ENCODE data around the gene OR2C3. TPM values are rescaled to one million over a fixed set of nuclear protein-coding genes. Genes with fewer than 3 reads are reported as not detected.
"Not testable (repeated sequence)": the region's sequence is repeated elsewhere in the genome, so short reads cannot be mapped to it uniquely, and the experiment has no call there.

Gene OR2C3
- polyA plus RNA-seq, 6 donors from 2014 or later, result not detected

GRCh38 chr1:247494767-247495166, 41.5 kb downstream of the OR2C3 start:
- no peak overlapping the region for H3K4me3 Mint-ChIP-seq
- no peaks in the 10 kb centered on the region for H3K36me3 Mint-ChIP-seq
- no peak overlapping the region for H3K27ac Mint-ChIP-seq
- peaks cover 10 to 22% (median 19%) of the 10 kb centered on the region in 3 donors for H3K27me3 Mint-ChIP-seq
- H3K9me3 Mint-ChIP-seq, result peaks cover 0 to 2% (median 0%) of the 10 kb centered on the region in 7 donors
- no peaks in the 10 kb centered on the region for H3K4me1 Mint-ChIP-seq
- no peak for ATAC-seq (ENCODE audit: low read depth in 2 of 2)
- DNase-seq, result no peak

- H3K9me3 Mint-ChIP-seq, result peaks cover 0 to 2% (median 0%) of the 10 kb centered on the region in 7 donors
- no peak overlapping the region for H3K4me3 Mint-ChIP-seq
- no peaks in the 10 kb centered on the region for H3K4me1 Mint-ChIP-seq
- H3K27me3 Mint-ChIP-seq, result peaks cover 10 to 28% (median 19%) of the 10 kb centered on the region in 3 donors
- H3K36me3 Mint-ChIP-seq, result no peaks in the 10 kb centered on the region
- ATAC-seq (ENCODE audit: low read depth in 2 of 2), result no peak
- no peak overlapping the region for H3K27ac Mint-ChIP-seq
- DNase-seq, result no peak
These were observed 43.1 kb downstream of the OR2C3 start for GRCh38 chr1:247493106-247493505.

GRCh38 chr1:247491328-247491727, 44.9 kb downstream of the OR2C3 start:
- DNase-seq, result no peak
- no peak for ATAC-seq (ENCODE audit: low read depth in 2 of 2)
- H3K4me3 Mint-ChIP-seq, result no peak overlapping the region
- peaks cover 0 to 2% (median 0%) of the 10 kb centered on the region in 7 donors for H3K9me3 Mint-ChIP-seq
- no peaks in the 10 kb centered on the region for H3K36me3 Mint-ChIP-seq
- peaks cover 15 to 28% (median 18%) of the 10 kb centered on the region in 3 donors for H3K27me3 Mint-ChIP-seq
- H3K27ac Mint-ChIP-seq, result no peak overlapping the region
- no peaks in the 10 kb centered on the region for H3K4me1 Mint-ChIP-seq

- DNase-seq (peak; percentile 34), ATAC-seq (ENCODE audit: low read depth in 2 of 2) (peak; percentile 72 to 77)
- no peak overlapping the region for H3K4me3 Mint-ChIP-seq
- H3K27me3 Mint-ChIP-seq, result peaks cover 6 to 18% (median 10%) of the 10 kb centered on the region in 3 donors
- H3K4me1 Mint-ChIP-seq, result no peaks in the 10 kb centered on the region
- peak overlapping the region in 1 of 6 donors; percentile 10 for H3K27ac Mint-ChIP-seq
- no peaks in the 10 kb centered on the region for H3K36me3 Mint-ChIP-seq
- H3K9me3 Mint-ChIP-seq, result no peaks in the 10 kb centered on the region
These were observed 49.2 kb downstream of the OR2C3 start for GRCh38 chr1:247487057-247487456.

- Mint-ChIP-seq H3K27me3 (peaks cover 0 to 5% (median 0%) of the 10 kb centered on the region in 3 donors), H3K36me3 (no peaks in the 10 kb centered on the region), H3K9me3 (no peaks in the 10 kb centered on the region), H3K4me3 (no peak overlapping the region), H3K4me1 (no peaks in the 10 kb centered on the region), H3K27ac (no peak overlapping the region)
- no peak for DNase-seq
- ATAC-seq (ENCODE audit: low read depth in 2 of 2), result no peak
These were observed 53.5 kb downstream of the OR2C3 start for GRCh38 chr1:247482747-247483146.

- peak; percentile 80 to 85 for ATAC-seq (ENCODE audit: low read depth in 2 of 2)
- H3K27me3 Mint-ChIP-seq, H3K36me3 Mint-ChIP-seq, H3K9me3 Mint-ChIP-seq: not testable (repeated sequence)
- Mint-ChIP-seq H3K27ac (peak overlapping the region; percentile 71 to 97 (median 90)), H3K4me3 (peak overlapping the region in 6 of 8 donors; percentile 13 to 86 (median 42)), H3K4me1 (peaks cover 14 to 18% (median 17%) of the 10 kb centered on the region in 3 donors)
- DNase-seq, result peak; percentile 51
These were observed 59.7 kb downstream of the OR2C3 start for GRCh38 chr1:247476328-247477058.

- H3K27ac Mint-ChIP-seq, result peak overlapping the region; percentile 29 to 97 (median 86)
- no peak for ATAC-seq (ENCODE audit: low read depth in 2 of 2)
- H3K9me3 Mint-ChIP-seq, result peaks cover 0 to 5% (median 1%) of the 10 kb centered on the region in 7 donors
- no peaks in the 10 kb centered on the region for H3K27me3 Mint-ChIP-seq
- H3K4me3 Mint-ChIP-seq, result peak overlapping the region in 4 of 8 donors; percentile 1 to 38 (median 24)
- H3K36me3 Mint-ChIP-seq, result no peaks in the 10 kb centered on the region
- H3K4me1 Mint-ChIP-seq, result peaks cover 15 to 18% (median 17%) of the 10 kb centered on the region in 3 donors
- DNase-seq, result no peak
These were observed 60.4 kb downstream of the OR2C3 start for GRCh38 chr1:247475793-247476192.

Other genes starting within 250 kb of the OR2C3 start
- 1 to 10 TPM; 2.8 to 6.6 (median 4.6) TPM for gene ZNF496, start 204.6 kb downstream of the OR2C3 start, polyA plus RNA-seq (ENCODE audit: low read depth in 6 of 6)
- under 1 TPM in 3 of 6 donors, not detected in 3; 0.09 to 0.17 (median 0.11) TPM for gene NLRP3, start 120.3 kb downstream of the OR2C3 start, polyA plus RNA-seq (ENCODE audit: low read depth in 6 of 6)
- gene OR2B11, start 78.3 kb downstream of the OR2C3 start, polyA plus RNA-seq (ENCODE audit: low read depth in 6 of 6), result not detected
- under 1 TPM in 1 of 6 donors, not detected in 5; 0.15 TPM for gene GCSAML, start 12.7 kb upstream of the OR2C3 start, polyA plus RNA-seq (ENCODE audit: low read depth in 6 of 6)
- gene OR2G2, start 51.9 kb upstream of the OR2C3 start, polyA plus RNA-seq (ENCODE audit: low read depth in 6 of 6), result not detected
- not detected for gene OR2G3, start 69.1 kb upstream of the OR2C3 start, polyA plus RNA-seq (ENCODE audit: low read depth in 6 of 6)
- gene OR13G1, start 143.3 kb upstream of the OR2C3 start, polyA plus RNA-seq (ENCODE audit: low read depth in 6 of 6), result not detected
- gene OR6F1, start 180.2 kb upstream of the OR2C3 start, polyA plus RNA-seq (ENCODE audit: low read depth in 6 of 6), result not detected
- gene OR14K1, start 202.2 kb upstream of the OR2C3 start, polyA plus RNA-seq (ENCODE audit: low read depth in 6 of 6), result not detected
- gene OR14A2, start 211.7 kb upstream of the OR2C3 start, polyA plus RNA-seq (ENCODE audit: low read depth in 6 of 6), result not detected
- not detected for gene OR1C1, start 224.1 kb upstream of the OR2C3 start, polyA plus RNA-seq (ENCODE audit: low read depth in 6 of 6)